ENCODE measurements around the gene ZNF672. TPM values are rescaled to one million over a fixed set of nuclear protein-coding genes. Genes with fewer than 3 reads are reported as not detected.

Gene ZNF672
- polyA plus RNA-seq, 1 donor (not counting 4 experiments of a cell fraction or from before 2014, with no cell fraction given) = 12.6 TPM

DNA sequence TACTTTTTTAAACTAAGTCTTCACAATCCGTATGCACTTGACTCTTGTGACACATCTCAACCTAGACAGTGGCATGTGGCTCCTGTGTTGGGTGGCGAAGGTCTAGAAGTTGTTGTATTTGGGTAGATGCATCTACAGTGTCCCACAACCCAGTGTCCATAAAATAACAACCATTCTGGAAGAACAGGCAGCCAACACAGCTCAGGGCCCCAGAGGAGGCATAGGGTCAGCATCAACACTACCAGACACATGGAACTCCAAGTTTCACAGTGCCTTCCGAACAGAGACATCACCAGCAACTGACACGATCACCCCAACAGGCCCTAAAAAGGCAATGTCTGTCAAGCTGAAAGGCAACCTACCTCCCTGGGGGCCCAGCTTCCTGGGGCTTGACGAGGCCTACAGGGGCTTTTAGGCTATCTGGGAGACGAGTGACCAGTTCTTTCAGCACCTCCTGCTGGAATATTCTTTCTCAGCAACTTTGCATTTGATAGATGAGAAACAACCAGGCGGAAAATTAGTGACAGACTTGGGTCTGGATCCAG lies 17.9 kb upstream of the ZNF672 start:
- Histone ChIP-seq H4K20me1 (ENCODE audit: control insufficient read depth, extremely low read depth, insufficient read depth, low read length) (no peaks in the 10 kb centered on the region), H3K4me1 (ENCODE audit: control insufficient read depth, extremely low read depth, insufficient read depth, low read length) (peaks cover 20% of the 10 kb centered on the region), H2AFZ (ENCODE audit: control insufficient read depth, low read length) (no peak overlapping the region), H3K9me3 (ENCODE audit: control insufficient read depth, low read depth, low read length) (no peaks in the 10 kb centered on the region), H3K79me2 (ENCODE audit: control insufficient read depth, insufficient read depth, low read length) (peaks cover 58% of the 10 kb centered on the region), H3K27ac (ENCODE audit: control insufficient read depth, insufficient read depth, low read length) (no peak overlapping the region), H3K27me3 (ENCODE audit: control insufficient read depth, extremely low read depth, insufficient read depth, low read length) (no peaks in the 10 kb centered on the region), H3K4me2 (ENCODE audit: control insufficient read depth, extremely low read depth, insufficient read depth, low read depth, low read length) (no peak overlapping the region), H3K9me1 (ENCODE audit: control insufficient read depth, extremely low read depth, insufficient read depth, low read length) (peaks cover 2% of the 10 kb centered on the region), H3K9ac (ENCODE audit: control insufficient read depth, extremely low read depth, insufficient read depth, low read length) (no peak overlapping the region), H3K36me3 (ENCODE audit: control insufficient read depth in 2 of 2, extremely low read depth in 1 of 2, insufficient read depth in 2 of 2, low read length in 2 of 2) (peaks cover 24 to 34% of the 10 kb centered on the region in 2 experiments), H3K4me3 (ENCODE audit: control insufficient read depth in 2 of 3, extremely low read depth in 1 of 3, insufficient read depth in 2 of 3, low read depth in 1 of 3, low read length in 3 of 3) (no peak overlapping the region)
- DNase-seq (ENCODE audit: low read depth, low spot score) (no peak), FAIRE-seq (no peak)
- dilution Hi-C loops (cut with MboI; ENCODE audit: extremely low pct_ligation_motif_present, low sequenced_read_pairs) = no loop called here
- TF ChIP-seq EZH2 (IDR thresholded peaks at IDR 0.05; ENCODE audit: low read length) = no peak
- TF ChIP-seq, protein P1, sequence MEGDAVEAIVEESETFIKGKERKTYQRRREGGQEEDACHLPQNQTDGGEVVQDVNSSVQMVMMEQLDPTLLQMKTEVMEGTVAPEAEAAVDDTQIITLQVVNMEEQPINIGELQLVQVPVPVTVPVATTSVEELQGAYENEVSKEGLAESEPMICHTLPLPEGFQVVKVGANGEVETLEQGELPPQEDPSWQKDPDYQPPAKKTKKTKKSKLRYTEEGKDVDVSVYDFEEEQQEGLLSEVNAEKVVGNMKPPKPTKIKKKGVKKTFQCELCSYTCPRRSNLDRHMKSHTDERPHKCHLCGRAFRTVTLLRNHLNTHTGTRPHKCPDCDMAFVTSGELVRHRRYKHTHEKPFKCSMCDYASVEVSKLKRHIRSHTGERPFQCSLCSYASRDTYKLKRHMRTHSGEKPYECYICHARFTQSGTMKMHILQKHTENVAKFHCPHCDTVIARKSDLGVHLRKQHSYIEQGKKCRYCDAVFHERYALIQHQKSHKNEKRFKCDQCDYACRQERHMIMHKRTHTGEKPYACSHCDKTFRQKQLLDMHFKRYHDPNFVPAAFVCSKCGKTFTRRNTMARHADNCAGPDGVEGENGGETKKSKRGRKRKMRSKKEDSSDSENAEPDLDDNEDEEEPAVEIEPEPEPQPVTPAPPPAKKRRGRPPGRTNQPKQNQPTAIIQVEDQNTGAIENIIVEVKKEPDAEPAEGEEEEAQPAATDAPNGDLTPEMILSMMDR (optimal IDR thresholded peaks at IDR 0.05 in 1 of 3, IDR thresholded peaks at IDR 0.05 in 1 of 3, conservative IDR thresholded peaks at IDR 0.05 in 1 of 3; ENCODE audit: extremely low read depth in 1 of 3, insufficient read depth in 2 of 3, low read length in 3 of 3) = no peak

DNA sequence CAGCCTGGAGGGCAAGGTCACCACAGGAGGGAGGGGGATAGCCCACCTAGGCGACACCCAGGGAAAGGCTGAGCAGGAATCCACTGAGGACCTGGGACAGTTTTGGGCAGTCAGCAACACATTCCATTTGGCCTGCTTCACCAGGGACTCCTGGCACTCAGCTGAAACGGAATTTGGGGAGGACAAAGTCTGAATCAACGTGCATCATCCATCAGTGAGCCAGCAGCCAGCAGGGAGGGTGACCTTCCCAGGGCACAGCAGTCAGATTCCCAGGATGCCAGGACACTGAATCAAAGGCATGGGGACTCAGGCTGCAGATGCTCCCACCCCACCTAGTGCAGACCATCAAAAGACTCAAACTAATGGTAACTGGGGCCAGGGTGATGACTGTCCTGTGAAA lies 16.9 kb upstream of the ZNF672 start:
- Histone ChIP-seq H3K4me1 (ENCODE audit: control insufficient read depth, extremely low read depth, insufficient read depth, low read length) (peaks cover 20% of the 10 kb centered on the region), H3K9ac (ENCODE audit: control insufficient read depth, extremely low read depth, insufficient read depth, low read length) (no peak overlapping the region), H3K9me1 (ENCODE audit: control insufficient read depth, extremely low read depth, insufficient read depth, low read length) (peaks cover 2% of the 10 kb centered on the region), H3K4me2 (ENCODE audit: control insufficient read depth, extremely low read depth, insufficient read depth, low read depth, low read length) (no peak overlapping the region), H3K9me3 (ENCODE audit: control insufficient read depth, low read depth, low read length) (no peaks in the 10 kb centered on the region), H3K79me2 (ENCODE audit: control insufficient read depth, insufficient read depth, low read length) (peaks cover 64% of the 10 kb centered on the region), H3K4me3 (ENCODE audit: control insufficient read depth in 2 of 3, extremely low read depth in 1 of 3, insufficient read depth in 2 of 3, low read depth in 1 of 3, low read length in 3 of 3) (no peak overlapping the region), H3K27me3 (ENCODE audit: control insufficient read depth, extremely low read depth, insufficient read depth, low read length) (no peaks in the 10 kb centered on the region), H3K36me3 (ENCODE audit: control insufficient read depth in 2 of 2, extremely low read depth in 1 of 2, insufficient read depth in 2 of 2, low read length in 2 of 2) (peaks cover 24 to 29% of the 10 kb centered on the region in 2 experiments), H3K27ac (ENCODE audit: control insufficient read depth, insufficient read depth, low read length) (no peak overlapping the region), H4K20me1 (ENCODE audit: control insufficient read depth, extremely low read depth, insufficient read depth, low read length) (no peaks in the 10 kb centered on the region), H2AFZ (ENCODE audit: control insufficient read depth, low read length) (no peak overlapping the region)
- FAIRE-seq = no peak
- DNase-seq (ENCODE audit: low read depth, low spot score) = no peak
- TF ChIP-seq EZH2 (IDR thresholded peaks at IDR 0.05; ENCODE audit: low read length) = no peak
- TF ChIP-seq, protein P1 (optimal IDR thresholded peaks at IDR 0.05 in 1 of 3, IDR thresholded peaks at IDR 0.05 in 1 of 3, conservative IDR thresholded peaks at IDR 0.05 in 1 of 3; ENCODE audit: extremely low read depth in 1 of 3, insufficient read depth in 2 of 3, low read length in 3 of 3) = no peak
- dilution Hi-C loops (cut with MboI; ENCODE audit: extremely low pct_ligation_motif_present, low sequenced_read_pairs) = no loop called here
